GM19324 (cell line): ENCODE data around the gene CHN1.

Experiments
- ATAC-seq: cut with Tn5 transposase; IDR thresholded peaks from one replicate; pipeline ENCODE4 v1.9.1; 2021; ENCODE audit warnings: mild to moderate bottlenecking, moderate library complexity; ENCODE audit not compliant: unreplicated experiment, low FRiP score

CHN1 gene

GRCh38 chr2:174775571-174775980 is 229.6 kb downstream of the CHN1 start:
- no peak for ATAC-seq

- no peak for ATAC-seq
Measured at GRCh38 chr2:174774886-174775285, 230.3 kb downstream of the CHN1 start.

DNA sequence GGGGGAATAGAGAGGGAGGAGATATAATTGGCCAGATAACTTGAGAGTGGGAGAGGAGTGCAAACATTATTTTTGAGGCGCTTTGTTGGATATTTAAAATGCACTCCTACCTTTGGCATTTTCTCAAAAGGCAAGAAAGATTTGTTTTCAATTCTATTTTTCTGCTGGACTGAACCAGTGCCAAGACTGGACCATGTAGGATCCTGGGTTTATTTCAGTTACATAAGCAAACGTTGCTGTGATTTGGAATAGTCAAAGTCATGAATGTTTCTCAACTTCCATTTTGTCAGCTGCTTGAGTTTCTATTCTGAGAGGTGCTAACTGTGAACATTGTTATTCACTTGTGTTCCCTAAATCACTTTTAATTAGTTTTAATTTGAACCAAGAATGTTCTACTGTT is 232.0 kb downstream of the CHN1 start:
- no peak for ATAC-seq

GRCh38 chr2:174772472-174772801 is 232.7 kb downstream of the CHN1 start:
- ATAC-seq: no peak

DNA sequence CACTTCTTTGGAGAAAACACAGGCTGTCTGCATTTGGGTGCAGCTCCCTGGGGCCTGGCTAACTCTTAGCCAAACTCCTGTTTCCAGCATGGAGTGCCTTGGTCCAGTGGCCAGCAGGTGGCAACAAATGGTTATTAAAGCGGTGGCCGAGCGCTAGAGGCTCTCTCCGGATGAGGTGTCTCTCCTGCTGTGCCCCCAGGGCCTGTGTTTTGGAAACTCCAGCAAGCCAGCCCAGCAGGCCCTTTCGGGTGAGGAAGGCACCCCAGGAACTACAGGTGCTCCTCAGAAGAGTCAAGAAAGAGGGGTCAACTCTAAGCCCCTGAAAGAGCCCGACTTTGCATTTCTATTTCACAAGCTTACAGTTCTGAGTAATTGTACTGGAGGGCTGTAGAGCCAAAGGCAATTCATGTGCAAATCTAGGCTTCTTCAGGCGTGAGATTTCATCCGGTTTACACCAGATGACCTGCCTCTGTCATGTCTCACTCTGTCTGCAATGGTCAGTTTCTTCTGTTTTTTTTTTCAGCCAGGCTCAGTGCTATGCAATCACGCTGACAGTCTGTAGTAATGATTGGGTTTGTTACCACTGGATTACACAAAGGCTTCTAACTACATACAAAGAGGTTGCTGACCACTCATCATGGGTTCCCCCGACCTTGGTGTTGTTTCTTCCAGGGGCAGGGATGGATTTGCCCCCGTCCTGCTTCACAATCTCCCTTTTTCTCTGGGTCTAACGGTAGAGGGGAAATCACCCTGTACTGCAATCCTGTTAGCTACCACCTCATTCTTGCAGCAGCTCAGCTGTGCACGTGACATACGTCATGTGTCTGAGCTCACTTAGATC is 233.3 kb downstream of the CHN1 start:
- ATAC-seq: peak; percentile 77

DNA sequence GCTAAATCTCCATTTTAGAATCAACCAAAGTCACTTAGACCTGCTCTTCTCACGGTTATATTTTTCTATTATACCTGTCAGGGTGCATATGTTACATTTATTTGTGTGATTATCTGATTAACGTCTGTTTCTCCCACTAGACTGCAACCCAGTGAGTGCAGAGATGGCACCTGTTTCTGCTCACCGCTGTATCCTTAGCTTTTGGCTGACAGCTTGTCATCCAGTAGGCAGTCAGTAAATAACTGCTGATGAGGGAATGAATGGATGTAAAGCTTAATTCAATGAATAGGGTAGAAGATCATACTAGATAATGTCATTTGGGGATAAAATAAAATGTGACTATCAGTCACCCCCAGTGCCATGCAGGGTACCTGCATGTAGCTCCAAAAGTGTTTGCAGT is 234.0 kb downstream of the CHN1 start:
- ATAC-seq: no peak

DNA sequence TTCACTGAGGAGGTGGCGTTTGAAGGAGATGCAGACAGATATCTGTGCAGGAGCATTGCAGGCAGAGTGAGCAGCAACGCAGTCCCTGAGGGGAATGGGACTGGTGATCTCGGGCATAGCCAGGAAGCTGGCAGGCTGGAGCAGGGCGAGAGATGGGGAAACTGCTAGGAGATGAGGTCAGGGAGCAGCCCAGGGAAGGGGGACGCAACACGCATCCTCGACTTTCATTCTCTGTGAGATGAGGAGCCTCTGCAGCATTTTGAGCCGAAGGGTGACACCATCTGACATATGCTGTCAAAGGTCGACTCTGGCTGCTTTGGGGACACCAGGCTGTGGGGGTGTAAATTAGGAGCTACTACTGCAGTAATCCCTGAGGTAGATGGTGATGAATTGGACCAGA is 236.6 kb downstream of the CHN1 start:
- no peak for ATAC-seq

GRCh38 chr2:174766271-174766670 is 238.9 kb downstream of the CHN1 start:
- no peak for ATAC-seq

- no peak for ATAC-seq
Measured at GRCh38 chr2:174765576-174765975, 239.6 kb downstream of the CHN1 start.

GRCh38 chr2:174764280-174765255 is 240.6 kb downstream of the CHN1 start, which contains the start of gene CHRNA1:
CHRNA1 (minus strand) TSS chr2:174764472; CDS start chr2:174764394, 78 bp downstream.
- no peak for ATAC-seq

- no peak for ATAC-seq
Measured at GRCh38 chr2:174763780-174764179, 241.4 kb downstream of the CHN1 start.

GRCh38 chr2:174762464-174762863 is 242.7 kb downstream of the CHN1 start:
- no peak for ATAC-seq

DNA sequence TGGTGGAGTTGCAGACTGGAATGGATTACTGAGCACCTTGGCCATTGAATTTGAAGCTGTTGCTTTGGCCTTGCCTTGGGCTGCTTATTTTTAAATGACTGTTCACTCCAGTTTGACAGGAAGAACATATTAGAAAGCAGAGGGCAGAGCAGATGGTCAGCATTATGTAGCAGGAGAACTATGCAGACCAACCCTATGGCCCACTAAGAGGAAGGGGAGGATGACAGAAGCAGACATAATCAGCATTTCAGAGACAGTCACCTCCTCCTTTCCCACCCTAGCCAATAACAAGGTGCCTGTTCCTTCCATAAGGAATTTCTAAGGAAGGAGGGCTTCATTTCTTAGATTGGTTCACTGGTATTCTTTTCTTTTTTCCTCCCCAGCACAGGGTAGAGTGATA is 243.3 kb downstream of the CHN1 start:
- ATAC-seq: no peak

- no peak for ATAC-seq
Measured at GRCh38 chr2:174760845-174761473, 244.2 kb downstream of the CHN1 start.

GRCh38 chr2:174759381-174760065 is 245.7 kb downstream of the CHN1 start:
- no peak for ATAC-seq

- ATAC-seq: no peak
Measured at GRCh38 chr2:174756743-174757142, 248.4 kb downstream of the CHN1 start.

- ATAC-seq: no peak
Measured at GRCh38 chr2:174753038-174753633, 252.0 kb downstream of the CHN1 start.

GRCh38 chr2:174752403-174753037 is 252.7 kb downstream of the CHN1 start:
- peak; percentile 79 for ATAC-seq

DNA sequence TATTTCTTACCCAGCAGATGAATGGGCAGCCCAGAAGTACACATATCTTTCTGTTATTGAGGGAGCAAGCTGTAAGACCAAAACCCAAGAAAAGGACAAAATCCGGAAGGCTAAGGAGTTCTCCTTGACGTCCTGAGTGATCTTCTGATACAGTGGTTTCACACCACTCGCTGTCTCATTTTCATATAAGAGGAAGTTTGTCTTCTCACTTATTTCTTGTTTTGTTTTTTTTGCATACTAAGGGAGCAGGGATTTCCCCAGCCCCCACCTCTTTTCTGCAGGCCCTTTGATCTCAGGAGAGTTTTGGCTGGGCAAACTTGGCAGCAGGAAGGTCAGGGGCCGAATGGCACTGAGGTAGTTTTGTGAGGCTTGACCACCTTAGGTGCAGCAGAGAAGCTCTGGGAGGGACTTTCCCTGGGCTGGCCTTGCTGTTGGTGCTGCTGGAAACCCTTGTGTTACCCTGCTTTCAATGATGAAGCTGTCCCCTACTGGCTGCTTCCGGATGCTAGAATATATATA is 254.2 kb downstream of the CHN1 start:
- no peak for ATAC-seq
